Renal cortical epithelial cell (primary cell): ENCODE measurements around the gene ATAD2B. TPM values are rescaled to one million over a fixed set of nuclear protein-coding genes. Genes with fewer than 3 reads are reported as not detected.

ENCODE experiments used
- DNase-seq: peaks from one replicate; pipeline ENCODE4 v3.0.0-alpha.2; 2011; ENCODE audit warnings: low read depth
- total RNA-seq: library from RNA; depleted of rRNA; stranded (reverse); fragments of >200 nt; gene quantifications from 2 replicates; pipeline ENCODE4 v1.2.3, GENCODE V29; 2014

ATAD2B gene
- total RNA-seq, 1 donor from 2014 or later: 16.8 TPM

DNA sequence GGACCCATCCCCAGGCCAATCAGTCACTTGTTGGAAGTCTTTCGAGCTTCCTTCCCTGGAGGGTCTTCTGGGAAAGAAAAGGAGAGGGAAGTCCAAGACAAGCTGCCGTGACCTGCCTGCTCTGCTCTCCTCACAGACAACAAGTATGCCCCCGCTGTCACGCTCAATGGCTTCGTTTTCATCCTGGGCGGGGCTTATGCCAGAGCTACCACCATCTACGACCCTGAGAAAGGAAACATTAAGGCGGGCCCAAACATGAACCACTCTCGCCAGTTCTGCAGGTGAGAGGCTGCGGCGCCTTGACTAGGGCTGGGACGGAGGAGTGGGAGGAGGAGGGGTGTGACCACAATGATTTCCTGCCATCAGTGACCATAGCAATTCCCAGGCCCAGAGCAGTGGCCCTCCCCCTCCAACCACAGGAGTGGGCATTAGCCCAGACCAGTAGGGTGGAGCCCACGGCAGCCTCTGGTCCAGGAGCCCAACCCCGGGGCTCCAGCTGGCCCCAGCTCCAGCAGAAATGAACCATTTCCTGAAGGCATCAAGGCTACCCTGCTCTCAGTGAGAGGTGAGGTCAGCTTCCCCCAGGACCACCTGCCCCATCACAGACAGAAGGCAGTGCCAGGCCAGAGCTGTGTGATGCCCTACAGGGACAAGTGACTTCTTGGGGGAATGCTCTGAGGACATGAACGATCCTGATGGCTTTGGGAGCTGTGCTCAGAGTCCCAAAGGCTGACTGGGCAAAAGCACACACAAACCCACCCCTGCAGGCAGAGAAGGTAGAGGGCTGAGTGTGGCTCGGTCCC, 223.1 kb downstream of the ATAD2B start:
- no peak for DNase-seq

DNA sequence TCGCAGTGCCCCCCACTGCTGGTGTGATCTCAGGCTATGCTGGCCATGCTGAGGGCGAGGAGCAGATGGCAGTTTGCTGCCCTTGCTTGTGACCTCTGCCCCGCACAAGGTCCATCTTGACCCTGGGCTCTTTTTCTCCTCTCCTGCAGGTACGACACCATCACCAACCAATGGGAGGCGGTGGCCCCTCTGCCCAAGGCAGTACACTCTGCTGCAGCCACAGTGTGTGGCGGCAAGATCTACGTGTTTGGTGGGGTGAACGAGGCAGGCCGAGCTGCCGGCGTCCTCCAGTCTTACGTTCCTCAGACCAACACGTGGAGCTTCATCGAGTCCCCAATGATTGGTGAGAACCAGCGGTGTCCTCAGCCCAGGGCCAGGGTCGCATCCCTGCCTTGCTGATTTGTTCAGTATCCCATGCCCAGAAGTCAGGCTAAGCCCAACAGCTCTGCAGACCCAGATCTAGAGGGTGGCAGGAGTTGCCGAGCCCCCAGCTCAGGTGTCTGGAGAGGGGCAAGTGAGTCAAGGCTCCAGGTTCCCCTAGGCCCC, 223.8 kb downstream of the ATAD2B start:
- no peak for DNase-seq

DNA sequence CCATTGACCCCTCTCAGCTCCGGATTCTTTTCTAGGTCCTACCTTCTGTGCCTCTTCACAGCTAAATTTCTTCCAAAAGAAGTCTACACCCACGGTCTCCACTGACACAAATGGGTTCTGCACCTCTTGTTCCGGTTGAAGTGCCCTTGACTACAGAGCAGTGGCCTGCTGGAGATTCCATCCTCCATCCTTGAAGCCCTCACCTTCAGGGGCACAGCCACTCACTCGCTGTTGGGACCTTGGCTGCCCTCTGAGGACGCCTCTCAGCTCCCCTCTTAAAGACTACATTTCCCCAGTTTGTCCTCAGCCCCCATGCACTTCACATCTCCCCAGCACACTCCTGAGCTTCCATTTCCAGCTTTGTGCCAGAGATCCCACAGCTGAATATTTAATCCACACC, 226.3 kb downstream of the ATAD2B start:
- DNase-seq: no peak

DNA sequence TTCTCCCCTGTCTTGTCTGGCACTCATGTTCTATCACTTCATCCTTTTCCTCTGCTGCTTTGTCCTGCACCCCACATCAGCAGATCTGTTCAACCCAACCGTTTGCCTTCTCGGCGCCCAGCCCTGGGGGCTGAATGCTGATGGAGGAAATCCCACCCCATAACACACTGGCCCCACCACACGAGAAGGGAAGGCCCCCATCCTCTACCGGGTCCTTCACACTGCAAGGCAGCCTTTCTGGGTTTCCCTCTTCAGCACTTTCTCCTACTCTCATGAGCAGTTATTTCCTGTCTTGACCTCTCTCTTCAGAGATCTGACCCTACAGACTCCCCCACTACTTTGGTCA, 227.4 kb downstream of the ATAD2B start:
- DNase-seq: no peak

DNA sequence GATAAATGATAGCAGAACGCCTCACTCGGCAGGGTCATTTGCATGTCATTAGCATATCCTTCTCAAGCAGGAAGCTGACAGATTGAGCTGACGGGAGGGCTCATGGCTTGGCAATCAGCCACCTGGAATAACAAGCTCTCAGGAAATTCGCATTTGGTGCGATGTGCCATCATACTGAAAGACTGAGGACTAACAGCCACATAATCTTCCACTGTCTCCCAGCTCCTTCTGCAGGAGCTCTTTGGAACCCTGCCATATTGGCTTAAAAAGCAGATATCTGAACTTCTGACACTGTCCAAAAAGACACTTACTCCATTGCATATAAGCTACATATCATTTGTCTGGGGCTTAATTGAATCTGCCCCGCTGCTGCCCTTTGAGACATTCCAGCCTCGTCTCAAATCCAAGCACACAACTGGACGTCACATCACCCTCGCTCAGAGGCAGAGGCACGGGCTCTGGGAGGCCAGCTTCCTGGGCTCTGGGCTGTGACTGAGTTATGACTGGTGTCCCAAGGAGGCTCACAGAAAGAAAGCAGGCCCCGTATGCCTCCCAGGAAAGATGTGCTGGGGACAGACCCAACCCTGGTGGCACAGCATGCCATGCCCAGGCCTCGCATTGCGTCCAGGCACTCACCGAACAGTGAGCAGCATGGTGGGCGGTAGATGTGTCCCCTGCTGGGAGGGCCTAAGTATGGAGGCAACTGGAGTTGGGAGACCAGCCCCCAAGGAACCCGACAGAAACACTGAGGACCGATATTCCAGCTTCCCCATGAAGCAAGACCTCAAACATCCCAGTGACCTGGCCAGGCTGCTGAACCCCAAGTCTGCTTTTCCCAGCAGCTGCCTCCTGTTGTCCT, 228.0 kb downstream of the ATAD2B start:
- DNase-seq: no peak

Other genes starting within 250 kb of the ATAD2B start
- gene UBXN2A, start 13.3 kb upstream of the ATAD2B start, total RNA-seq: 14.1 and 20.7 TPM in 2 replicates
- gene MFSD2B, start 83.0 kb upstream of the ATAD2B start, total RNA-seq: 0.05 and 0.35 TPM in 2 replicates
- gene WDCP, start 120.3 kb upstream of the ATAD2B start, total RNA-seq: 8.7 and 14.3 TPM in 2 replicates
- 21.3 and 28.5 TPM in 2 replicates for gene FKBP1B, start 122.6 kb upstream of the ATAD2B start, total RNA-seq
- gene SF3B6, start 149.2 kb upstream of the ATAD2B start, total RNA-seq: 133 and 207 TPM in 2 replicates
- 54.6 and 68.2 TPM in 2 replicates for gene TP53I3, start 157.7 kb upstream of the ATAD2B start, total RNA-seq
- gene PFN4, start 196.2 kb upstream of the ATAD2B start, total RNA-seq: 0.40 TPM in 1 of 2 replicates, not detected in the other
- 11.8 and 13.4 TPM in 2 replicates for gene FAM228B, start 196.3 kb upstream of the ATAD2B start, total RNA-seq
- 0.05 and 0.35 TPM in 2 replicates for gene FAM228A, start 247.9 kb upstream of the ATAD2B start, total RNA-seq